ENCODE results near the gene NRF1.

The NRF1 gene

GRCh38 chr7:129740574-129741410 is 129.3 kb downstream of the NRF1 start:
- no peak overlapping the region for H3K4me3 ChIP-seq (ENCODE audit: control insufficient read depth, low read depth, low read length)
- no peak for TF ChIP-seq CTCF (conservative IDR thresholded peaks at IDR 0.05; ENCODE audit: control insufficient read depth, insufficient read depth, low read depth, low read length)
- DNase-seq (ENCODE audit: low read depth), result no peak

GRCh38 chr7:129741743-129742213 is 130.3 kb downstream of the NRF1 start:
- no peak for TF ChIP-seq CTCF (conservative IDR thresholded peaks at IDR 0.05; ENCODE audit: control insufficient read depth, insufficient read depth, low read depth, low read length)
- no peak for DNase-seq (ENCODE audit: low read depth)
- no peak overlapping the region for H3K4me3 ChIP-seq (ENCODE audit: control insufficient read depth, low read depth, low read length)

GRCh38 chr7:129742256-129742655 is 130.7 kb downstream of the NRF1 start:
- no peak for DNase-seq (ENCODE audit: low read depth)
- TF ChIP-seq CTCF (conservative IDR thresholded peaks at IDR 0.05; ENCODE audit: control insufficient read depth, insufficient read depth, low read depth, low read length), result no peak
- no peak overlapping the region for H3K4me3 ChIP-seq (ENCODE audit: control insufficient read depth, low read depth, low read length)

GRCh38 chr7:129746857-129747529 is 135.5 kb downstream of the NRF1 start:
- H3K4me3 ChIP-seq (ENCODE audit: control insufficient read depth, low read depth, low read length), result no peak overlapping the region
- no peak for DNase-seq (ENCODE audit: low read depth)
- TF ChIP-seq CTCF (conservative IDR thresholded peaks at IDR 0.05; ENCODE audit: control insufficient read depth, insufficient read depth, low read depth, low read length), result no peak

- no peak for TF ChIP-seq CTCF (conservative IDR thresholded peaks at IDR 0.05; ENCODE audit: control insufficient read depth, insufficient read depth, low read depth, low read length)
- DNase-seq (ENCODE audit: low read depth), result peak; percentile 70
- no peak overlapping the region for H3K4me3 ChIP-seq (ENCODE audit: control insufficient read depth, low read depth, low read length)
Measured at GRCh38 chr7:129748356-129749109, 137.0 kb downstream of the NRF1 start.

GRCh38 chr7:129750091-129750490 is 138.6 kb downstream of the NRF1 start:
- TF ChIP-seq CTCF (conservative IDR thresholded peaks at IDR 0.05; ENCODE audit: control insufficient read depth, insufficient read depth, low read depth, low read length), result no peak
- DNase-seq (ENCODE audit: low read depth), result no peak
- H3K4me3 ChIP-seq (ENCODE audit: control insufficient read depth, low read depth, low read length), result no peak overlapping the region
